ENCODE measurements around the gene UPP2. TPM values are rescaled to one million over a fixed set of nuclear protein-coding genes. Genes with fewer than 3 reads are reported as not detected.

The UPP2 gene
- total RNA-seq, 2 donors from 2014 or later: not detected

GRCh38 chr2:158102446-158102845 lies 770 bp downstream of the UPP2 start:
- H3K4me3 ChIP-seq: no peak overlapping the region

GRCh38 chr2:158103411-158104012 lies 1.8 kb downstream of the UPP2 start:
- DNase-seq (ENCODE audit: low spot score): no peak
- no peak overlapping the region for H3K27ac ChIP-seq
- H3K4me3 ChIP-seq: no peak overlapping the region
- H3K36me3 ChIP-seq: no peaks in the 10 kb centered on the region
- no peaks in the 10 kb centered on the region for H3K9me3 ChIP-seq
- H3K27me3 ChIP-seq (replicated peaks; ENCODE audit: insufficient read depth): no peaks in the 10 kb centered on the region
- TF ChIP-seq CTCF (IDR thresholded peaks at IDR 0.05): no peak
- ATAC-seq (ENCODE audit: insufficient number of reproducible peaks, low FRiP score, low read depth): no peak
- no peaks in the 10 kb centered on the region for H3K4me1 ChIP-seq (ENCODE audit: control insufficient read depth in 1 of 2, low read depth in 2 of 2)

More at GRCh38 chr2:158102446-158102845, 770 bp downstream of the UPP2 start:
- Histone ChIP-seq H3K9me3 (no peaks in the 10 kb centered on the region), H3K36me3 (no peaks in the 10 kb centered on the region), H3K27me3 (replicated peaks; ENCODE audit: insufficient read depth) (no peaks in the 10 kb centered on the region), H3K4me1 (ENCODE audit: control insufficient read depth in 1 of 2, low read depth in 2 of 2) (no peaks in the 10 kb centered on the region), H3K27ac (no peak overlapping the region)
- no peak for TF ChIP-seq CTCF (IDR thresholded peaks at IDR 0.05)
- ATAC-seq (ENCODE audit: insufficient number of reproducible peaks, low FRiP score, low read depth) (no peak), DNase-seq (ENCODE audit: low spot score) (no peak)

- ATAC-seq (ENCODE audit: insufficient number of reproducible peaks, low FRiP score, low read depth): no peak
- H3K27ac ChIP-seq: no peak overlapping the region
- H3K27me3 ChIP-seq (replicated peaks; ENCODE audit: insufficient read depth): no peaks in the 10 kb centered on the region
- no peak for DNase-seq (ENCODE audit: low spot score)
- H3K9me3 ChIP-seq: no peaks in the 10 kb centered on the region
- no peak for TF ChIP-seq CTCF (IDR thresholded peaks at IDR 0.05)
- H3K36me3 ChIP-seq: no peaks in the 10 kb centered on the region
- H3K4me1 ChIP-seq (ENCODE audit: control insufficient read depth in 1 of 2, low read depth in 2 of 2): no peaks in the 10 kb centered on the region
- H3K4me3 ChIP-seq: no peak overlapping the region
Measured at GRCh38 chr2:158104903-158105302, 3.2 kb downstream of the UPP2 start.

- TF ChIP-seq CTCF (IDR thresholded peaks at IDR 0.05): no peak
- Histone ChIP-seq H3K27ac (no peak overlapping the region), H3K9me3 (no peaks in the 10 kb centered on the region), H3K4me1 (ENCODE audit: control insufficient read depth in 1 of 2, low read depth in 2 of 2) (no peaks in the 10 kb centered on the region), H3K36me3 (no peaks in the 10 kb centered on the region), H3K4me3 (no peak overlapping the region), H3K27me3 (replicated peaks; ENCODE audit: insufficient read depth) (no peaks in the 10 kb centered on the region)
- ATAC-seq (ENCODE audit: insufficient number of reproducible peaks, low FRiP score, low read depth) (no peak), DNase-seq (ENCODE audit: low spot score) (no peak)
Measured at GRCh38 chr2:158112992-158113391, 11.3 kb downstream of the UPP2 start.

- no peaks in the 10 kb centered on the region for H3K4me1 ChIP-seq (ENCODE audit: control insufficient read depth in 1 of 2, low read depth in 2 of 2)
- H3K27me3 ChIP-seq (replicated peaks; ENCODE audit: insufficient read depth): no peaks in the 10 kb centered on the region
- no peak for TF ChIP-seq CTCF (IDR thresholded peaks at IDR 0.05)
- ATAC-seq (ENCODE audit: insufficient number of reproducible peaks, low FRiP score, low read depth) (no peak), DNase-seq (ENCODE audit: low spot score) (no peak)
- no peaks in the 10 kb centered on the region for H3K36me3 ChIP-seq
- no peak overlapping the region for H3K4me3 ChIP-seq
- H3K9me3 ChIP-seq: no peaks in the 10 kb centered on the region
- no peak overlapping the region for H3K27ac ChIP-seq
Measured at GRCh38 chr2:158113741-158114295, 12.1 kb downstream of the UPP2 start.
